ENCODE measurements around the gene RAI1. TPM values are rescaled to one million over a fixed set of nuclear protein-coding genes. Genes with fewer than 3 reads are reported as not detected.
A peak's percentile ranks its signal among the peaks of the same experiment; 100 is the strongest.

The RAI1 gene
- total RNA-seq, 1 donor from 2014 or later: 38.1 TPM

GRCh38 chr17:17857496-17857895 is 176.2 kb downstream of the RAI1 start:
- intact Hi-C loops (cut with DNase I): loop anchor here (5.0 kb wide), 1 partner anchor 45 kb away; no protein-coding TSS in a partner anchor
- no peak for ATAC-seq
- no peak overlapping the region for H3K27ac ChIP-seq

DNA sequence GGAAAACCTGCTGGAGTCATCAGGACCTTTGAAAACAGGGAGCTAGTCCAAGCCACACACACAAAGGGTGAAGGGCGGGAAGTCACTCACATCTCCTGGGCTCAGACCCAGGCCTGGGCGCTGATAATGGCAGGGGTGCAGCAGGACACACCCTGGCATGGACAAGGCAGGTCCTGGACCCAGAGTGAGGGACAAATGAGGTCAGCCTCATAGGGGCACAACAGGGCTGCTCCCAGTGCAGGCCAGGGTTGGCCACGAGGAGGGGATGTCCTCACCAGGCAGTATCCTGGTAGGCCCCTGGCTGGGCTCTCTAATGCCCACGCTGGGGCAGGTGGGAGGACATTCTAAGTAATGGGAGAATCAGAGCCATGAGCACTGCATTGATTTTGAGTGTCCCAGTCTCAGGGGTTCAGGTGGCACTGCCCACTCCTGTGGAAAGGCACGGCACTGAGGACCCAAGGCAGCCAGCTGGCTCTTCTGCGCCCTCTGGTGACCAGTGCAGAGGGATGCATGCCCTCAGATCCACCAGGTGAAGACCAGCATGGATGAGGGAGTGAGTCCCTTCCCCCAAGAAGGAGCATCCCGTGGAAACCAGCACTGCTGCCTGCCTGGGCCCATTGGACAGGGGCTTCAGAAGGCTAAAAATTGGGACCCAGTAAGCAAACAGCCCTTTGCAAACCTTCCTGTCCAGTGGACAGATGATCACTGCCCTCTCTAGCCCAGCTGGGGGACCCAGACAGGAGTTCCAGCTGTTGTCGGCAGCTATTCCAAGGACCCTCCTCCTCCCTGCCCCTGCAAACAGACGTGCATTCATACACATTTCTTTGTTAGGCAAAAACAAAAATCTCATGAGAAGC is 178.9 kb downstream of the RAI1 start:
- H3K4me3 ChIP-seq: no peak overlapping the region
- peak; percentile 96 for TF ChIP-seq CTCF (IDR thresholded peaks at IDR 0.05)
- peak; percentile 95 for ATAC-seq
- peaks cover 5% of the 10 kb centered on the region for H3K4me1 ChIP-seq
- H3K36me3 ChIP-seq: peaks cover 6% of the 10 kb centered on the region
- DNase-seq: peak; percentile 86
- H3K27ac ChIP-seq: no peak overlapping the region
- no peaks in the 10 kb centered on the region for H3K9me3 ChIP-seq
- intact Hi-C loops (cut with DNase I): loop anchor here (5.0 to 10.0 kb wide), 2 partner anchors 48 to 175 kb away; partner anchors contain the start of gene RAI1
- H3K27me3 ChIP-seq: no peaks in the 10 kb centered on the region

More at GRCh38 chr17:17857496-17857895, 176.2 kb downstream of the RAI1 start:
- DNase-seq: no peak
- H3K4me1 ChIP-seq: peaks cover 16% of the 10 kb centered on the region
- no peak for TF ChIP-seq CTCF (IDR thresholded peaks at IDR 0.05)
- no peak overlapping the region for H3K4me3 ChIP-seq
- no peaks in the 10 kb centered on the region for H3K27me3 ChIP-seq
- H3K36me3 ChIP-seq: peaks cover 5% of the 10 kb centered on the region
- no peaks in the 10 kb centered on the region for H3K9me3 ChIP-seq

- H3K27ac ChIP-seq: no peak overlapping the region
- intact Hi-C loops (cut with DNase I): loop anchor here (10.0 kb wide), 1 partner anchor 176 kb away; the partner anchor contains the start of gene RAI1
- H3K4me3 ChIP-seq: no peak overlapping the region
- ATAC-seq: peak; percentile 82
- DNase-seq: no peak
- peaks cover 5% of the 10 kb centered on the region for H3K4me1 ChIP-seq
- TF ChIP-seq CTCF (IDR thresholded peaks at IDR 0.05): no peak
- peaks cover 10% of the 10 kb centered on the region for H3K36me3 ChIP-seq
- no peaks in the 10 kb centered on the region for H3K9me3 ChIP-seq
- no peaks in the 10 kb centered on the region for H3K27me3 ChIP-seq
These were observed 179.5 kb downstream of the RAI1 start for GRCh38 chr17:17860766-17861107.

Small RNA genes within 50 kb of the gene (microRNA-seq; reads per million reads assigned to microRNA genes)
- gene MIR33B (ENCODE audit: borderline microRNAs expressed) (22.5 reads per million, percentile 47 among the genes with 10 or more reads in this experiment), gene MIR6777 (ENCODE audit: borderline microRNAs expressed) (not detected)

Other genes with a start within 250 kb of the RAI1 start
- 13.8 TPM for gene MED9, start 204.5 kb upstream of the RAI1 start, total RNA-seq
- 39.2 TPM for gene RASD1, start 185.1 kb upstream of the RAI1 start, total RNA-seq
- gene PEMT, start 89.8 kb upstream of the RAI1 start, total RNA-seq: 29.6 TPM
- gene SREBF1, start 155.5 kb downstream of the RAI1 start, total RNA-seq: 80.8 TPM